ENCODE data around the gene PSMA5. TPM values are rescaled to one million over a fixed set of nuclear protein-coding genes. Genes with fewer than 3 reads are reported as not detected.

The PSMA5 gene
- polyA plus RNA-seq, 1 donor from 2014 or later = 99.8 TPM

DNA sequence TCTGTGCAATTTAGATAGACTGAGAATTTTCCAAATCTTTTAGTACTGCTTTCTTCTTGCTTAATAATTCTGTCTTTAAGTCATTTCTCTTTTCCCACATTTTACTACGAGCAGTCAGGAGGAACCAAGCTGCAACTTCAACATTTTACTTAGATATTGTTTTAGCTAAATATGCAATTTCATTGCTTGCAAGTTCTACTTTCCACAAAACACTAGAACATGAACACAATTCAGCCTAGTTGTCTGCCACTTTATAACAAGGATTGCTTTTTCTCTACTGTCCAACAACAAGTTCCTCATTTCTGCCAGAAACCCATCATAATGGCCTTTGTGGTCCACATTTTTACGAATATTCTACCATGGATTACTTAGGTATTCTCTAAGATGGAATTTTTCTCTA, 65.2 kb downstream of the PSMA5 start:
- H3K36me3 ChIP-seq (ENCODE audit: insufficient read depth, low read length) = peaks cover 6% of the 10 kb centered on the region
- no peaks in the 10 kb centered on the region for H3K9me3 ChIP-seq (ENCODE audit: low read length)

DNA sequence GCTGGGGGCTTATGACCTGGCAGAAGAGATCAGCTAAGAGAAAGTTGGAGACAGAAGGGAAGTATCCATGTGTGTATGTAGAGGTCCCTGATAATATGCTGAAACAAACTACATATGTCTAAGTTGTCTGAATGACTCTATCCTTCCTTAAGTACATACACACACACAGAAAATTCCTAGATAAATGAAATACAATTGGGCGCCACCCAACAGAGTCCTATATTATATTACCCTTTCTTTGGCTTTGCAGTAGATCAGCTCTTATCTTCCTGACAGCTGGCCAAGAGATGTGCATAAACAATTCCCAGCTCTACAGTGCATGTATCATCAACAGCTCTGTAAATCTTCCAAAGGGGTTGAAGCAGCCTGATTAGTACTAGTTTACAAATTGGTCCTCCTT, 68.6 kb downstream of the PSMA5 start:
- no peak for TF ChIP-seq EZH2 (IDR thresholded peaks at IDR 0.05; ENCODE audit: borderline replicate concordance, insufficient read depth, low read length, poor library complexity, severe bottlenecking)
- no peak for TF ChIP-seq SMC3 (conservative IDR thresholded peaks at IDR 0.05; ENCODE audit: poor library complexity)
- TF ChIP-seq RAD21 (conservative IDR thresholded peaks at IDR 0.05) = no peak
- TF ChIP-seq EP300 (conservative IDR thresholded peaks at IDR 0.05; ENCODE audit: poor library complexity, severe bottlenecking) = no peak
- TF ChIP-seq, protein P1, sequence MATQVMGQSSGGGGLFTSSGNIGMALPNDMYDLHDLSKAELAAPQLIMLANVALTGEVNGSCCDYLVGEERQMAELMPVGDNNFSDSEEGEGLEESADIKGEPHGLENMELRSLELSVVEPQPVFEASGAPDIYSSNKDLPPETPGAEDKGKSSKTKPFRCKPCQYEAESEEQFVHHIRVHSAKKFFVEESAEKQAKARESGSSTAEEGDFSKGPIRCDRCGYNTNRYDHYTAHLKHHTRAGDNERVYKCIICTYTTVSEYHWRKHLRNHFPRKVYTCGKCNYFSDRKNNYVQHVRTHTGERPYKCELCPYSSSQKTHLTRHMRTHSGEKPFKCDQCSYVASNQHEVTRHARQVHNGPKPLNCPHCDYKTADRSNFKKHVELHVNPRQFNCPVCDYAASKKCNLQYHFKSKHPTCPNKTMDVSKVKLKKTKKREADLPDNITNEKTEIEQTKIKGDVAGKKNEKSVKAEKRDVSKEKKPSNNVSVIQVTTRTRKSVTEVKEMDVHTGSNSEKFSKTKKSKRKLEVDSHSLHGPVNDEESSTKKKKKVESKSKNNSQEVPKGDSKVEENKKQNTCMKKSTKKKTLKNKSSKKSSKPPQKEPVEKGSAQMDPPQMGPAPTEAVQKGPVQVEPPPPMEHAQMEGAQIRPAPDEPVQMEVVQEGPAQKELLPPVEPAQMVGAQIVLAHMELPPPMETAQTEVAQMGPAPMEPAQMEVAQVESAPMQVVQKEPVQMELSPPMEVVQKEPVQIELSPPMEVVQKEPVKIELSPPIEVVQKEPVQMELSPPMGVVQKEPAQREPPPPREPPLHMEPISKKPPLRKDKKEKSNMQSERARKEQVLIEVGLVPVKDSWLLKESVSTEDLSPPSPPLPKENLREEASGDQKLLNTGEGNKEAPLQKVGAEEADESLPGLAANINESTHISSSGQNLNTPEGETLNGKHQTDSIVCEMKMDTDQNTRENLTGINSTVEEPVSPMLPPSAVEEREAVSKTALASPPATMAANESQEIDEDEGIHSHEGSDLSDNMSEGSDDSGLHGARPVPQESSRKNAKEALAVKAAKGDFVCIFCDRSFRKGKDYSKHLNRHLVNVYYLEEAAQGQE (IDR thresholded peaks at IDR 0.05; ENCODE audit: borderline replicate concordance) = no peak
- TF ChIP-seq TAF1 (IDR thresholded peaks at IDR 0.05; ENCODE audit: low read depth) = no peak
- TF ChIP-seq POLR2AphosphoS5 (IDR thresholded peaks at IDR 0.05) = no peak
- Histone ChIP-seq H2AFZ (ENCODE audit: low read depth, low read length) (no peak overlapping the region), H3F3A (ENCODE audit: insufficient read depth, low read length, poor library complexity, severe bottlenecking) (no peaks in the 10 kb centered on the region), H3K27ac (ENCODE audit: low read length) (no peak overlapping the region), H3K9me2 (ENCODE audit: insufficient read depth, low read length) (no peaks in the 10 kb centered on the region), H3K4me2 (ENCODE audit: low read length) (no peak overlapping the region), H3K27me3 (ENCODE audit: insufficient read depth, low read depth, low read length) (no peaks in the 10 kb centered on the region), H3K36me3 (ENCODE audit: insufficient read depth, low read length) (no peaks in the 10 kb centered on the region), H3K4me3 (ENCODE audit: low read length) (no peak overlapping the region), H3K9me3 (ENCODE audit: low read length) (no peaks in the 10 kb centered on the region), H3K9ac (ENCODE audit: low read length) (no peak overlapping the region), H3K79me2 (replicated peaks; ENCODE audit: insufficient read depth, low read length) (no peaks in the 10 kb centered on the region), H4K20me1 (ENCODE audit: insufficient read depth) (no peaks in the 10 kb centered on the region)

More for the DNA sequence above, 65.2 kb downstream of the PSMA5 start:
- H3K27ac ChIP-seq (ENCODE audit: low read length) = no peak overlapping the region
- H3K27me3 ChIP-seq (ENCODE audit: insufficient read depth, low read depth, low read length) = no peaks in the 10 kb centered on the region
- no peak overlapping the region for H2AFZ ChIP-seq (ENCODE audit: low read depth, low read length)
- H4K20me1 ChIP-seq (ENCODE audit: insufficient read depth) = no peaks in the 10 kb centered on the region
- H3K4me3 ChIP-seq (ENCODE audit: low read length) = no peak overlapping the region
- H3K9me2 ChIP-seq (ENCODE audit: insufficient read depth, low read length) = no peaks in the 10 kb centered on the region
- H3K9ac ChIP-seq (ENCODE audit: low read length) = no peak overlapping the region
- TF ChIP-seq EZH2 (IDR thresholded peaks at IDR 0.05; ENCODE audit: borderline replicate concordance, insufficient read depth, low read length, poor library complexity, severe bottlenecking) (no peak), TAF1 (IDR thresholded peaks at IDR 0.05; ENCODE audit: low read depth) (no peak), SMC3 (conservative IDR thresholded peaks at IDR 0.05; ENCODE audit: poor library complexity) (no peak), EP300 (conservative IDR thresholded peaks at IDR 0.05; ENCODE audit: poor library complexity, severe bottlenecking) (no peak), RAD21 (conservative IDR thresholded peaks at IDR 0.05) (no peak), MXI1 (conservative IDR thresholded peaks at IDR 0.05; ENCODE audit: poor library complexity, severe bottlenecking) (no peak), POLR2AphosphoS5 (IDR thresholded peaks at IDR 0.05) (no peak)
- TF ChIP-seq, protein P2, sequence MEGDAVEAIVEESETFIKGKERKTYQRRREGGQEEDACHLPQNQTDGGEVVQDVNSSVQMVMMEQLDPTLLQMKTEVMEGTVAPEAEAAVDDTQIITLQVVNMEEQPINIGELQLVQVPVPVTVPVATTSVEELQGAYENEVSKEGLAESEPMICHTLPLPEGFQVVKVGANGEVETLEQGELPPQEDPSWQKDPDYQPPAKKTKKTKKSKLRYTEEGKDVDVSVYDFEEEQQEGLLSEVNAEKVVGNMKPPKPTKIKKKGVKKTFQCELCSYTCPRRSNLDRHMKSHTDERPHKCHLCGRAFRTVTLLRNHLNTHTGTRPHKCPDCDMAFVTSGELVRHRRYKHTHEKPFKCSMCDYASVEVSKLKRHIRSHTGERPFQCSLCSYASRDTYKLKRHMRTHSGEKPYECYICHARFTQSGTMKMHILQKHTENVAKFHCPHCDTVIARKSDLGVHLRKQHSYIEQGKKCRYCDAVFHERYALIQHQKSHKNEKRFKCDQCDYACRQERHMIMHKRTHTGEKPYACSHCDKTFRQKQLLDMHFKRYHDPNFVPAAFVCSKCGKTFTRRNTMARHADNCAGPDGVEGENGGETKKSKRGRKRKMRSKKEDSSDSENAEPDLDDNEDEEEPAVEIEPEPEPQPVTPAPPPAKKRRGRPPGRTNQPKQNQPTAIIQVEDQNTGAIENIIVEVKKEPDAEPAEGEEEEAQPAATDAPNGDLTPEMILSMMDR (IDR thresholded peaks at IDR 0.05; ENCODE audit: poor library complexity, severe bottlenecking) = no peak
- TF ChIP-seq, protein P1 (IDR thresholded peaks at IDR 0.05; ENCODE audit: borderline replicate concordance) = no peak
- H3K4me2 ChIP-seq (ENCODE audit: low read length) = no peak overlapping the region
- no peaks in the 10 kb centered on the region for H3K79me2 ChIP-seq (replicated peaks; ENCODE audit: insufficient read depth, low read length)
- no peaks in the 10 kb centered on the region for H3F3A ChIP-seq (ENCODE audit: insufficient read depth, low read length, poor library complexity, severe bottlenecking)

Measured in neural cell (in vitro differentiated cells).